Trophoblast cell (in vitro differentiated cells and primary cell): ENCODE measurements around the gene FMNL2.
A peak's percentile ranks its signal among the peaks of the same experiment; 100 is the strongest.

Experiments
- DNase-seq, 2 donors: peaks; one replicate each; pipeline ENCODE4 v3.0.0-alpha.2; 2016
- H2AFZ ChIP-seq: 2 replicates; pipeline ENCODE4 v1.6.1; 2013; ENCODE audit warnings: low read length, moderate library complexity, mild to moderate bottlenecking; ENCODE audit not compliant: insufficient read depth, poor library complexity
- H2AK5ac ChIP-seq: 2 replicates; pipeline ENCODE4 v1.6.1; 2013; ENCODE audit warnings: mild to moderate bottlenecking, low read length
- H2BK120ac ChIP-seq: 2 replicates; pipeline ENCODE4 v1.6.1; 2013; ENCODE audit warnings: low read length, mild to moderate bottlenecking, moderate library complexity; ENCODE audit not compliant: insufficient read depth, poor library complexity
- H2BK12ac ChIP-seq: 2 replicates; pipeline ENCODE4 v1.6.1; 2013; ENCODE audit warnings: mild to moderate bottlenecking, low read length, moderate library complexity
- H2BK5ac ChIP-seq: 2 replicates; pipeline ENCODE4 v1.6.1; 2013; ENCODE audit warnings: low read length, low read depth, moderate library complexity, mild to moderate bottlenecking; ENCODE audit not compliant: poor library complexity
- H3K14ac ChIP-seq: 2 replicates; pipeline ENCODE4 v1.6.1; 2013; ENCODE audit warnings: mild to moderate bottlenecking, low read length
- H3K18ac ChIP-seq: 2 replicates; pipeline ENCODE4 v1.6.1; 2013; ENCODE audit warnings: mild to moderate bottlenecking, low read length
- H3K23ac ChIP-seq: 2 replicates; pipeline ENCODE4 v1.6.1; 2013; ENCODE audit warnings: low read length
- H3K27ac ChIP-seq: 2 replicates; pipeline ENCODE4 v1.5.1; 2013; ENCODE audit warnings: low read depth, mild to moderate bottlenecking, inconsistent platforms, low read length, moderate library complexity
- H3K27me3 ChIP-seq: 2 replicates; pipeline ENCODE4 v1.6.1; 2013; ENCODE audit warnings: inconsistent platforms, mild to moderate bottlenecking, low read length, moderate library complexity; ENCODE audit not compliant: insufficient read depth
- H3K36me3 ChIP-seq, 2 experiments: 1 replicate in 1 of 2; 2 replicates in 1 of 2; pipeline ENCODE4 v1.6.1; 2013; ENCODE audit warnings: low read length in 2 of 2, mild to moderate bottlenecking in 2 of 2, moderate library complexity in 1 of 2; ENCODE audit not compliant: insufficient read depth in 2 of 2, control insufficient read depth in 1 of 2
- H3K4ac ChIP-seq: 2 replicates; pipeline ENCODE4 v1.6.1; 2013; ENCODE audit warnings: low read depth, mild to moderate bottlenecking, low read length, moderate library complexity
- H3K4me1 ChIP-seq, 2 experiments: 1 replicate in 1 of 2; 2 replicates in 1 of 2; pipeline ENCODE4 v1.6.1; 2013; ENCODE audit warnings: low read length in 2 of 2, mild to moderate bottlenecking in 2 of 2, moderate library complexity in 1 of 2; ENCODE audit not compliant: insufficient read depth in 2 of 2, control insufficient read depth in 1 of 2
- H3K4me2 ChIP-seq: 2 replicates; pipeline ENCODE4 v1.6.1; 2013; ENCODE audit warnings: inconsistent platforms, mild to moderate bottlenecking, low read length, moderate library complexity
- H3K4me3 ChIP-seq: 2 replicates; pipeline ENCODE4 v1.5.1; 2013; ENCODE audit warnings: mild to moderate bottlenecking, low read depth, low read length, inconsistent platforms
- H3K79me1 ChIP-seq: one replicate; pipeline ENCODE4 v1.6.1; 2013; ENCODE audit warnings: low read length
- H3K79me2 ChIP-seq: 2 replicates; pipeline ENCODE4 v1.6.1; 2013; ENCODE audit warnings: low read length, mild to moderate bottlenecking; ENCODE audit not compliant: control insufficient read depth, insufficient read depth, poor library complexity
- H3K9ac ChIP-seq: 2 replicates; pipeline ENCODE4 v1.6.1; 2013; ENCODE audit warnings: mild to moderate bottlenecking, low read length
- H3K9me3 ChIP-seq: 2 replicates; pipeline ENCODE4 v1.6.1; 2013; ENCODE audit warnings: low read depth, mild to moderate bottlenecking, control low read depth, inconsistent platforms, low read length; ENCODE audit not compliant: insufficient read depth
- H4K12ac ChIP-seq: 2 replicates; pipeline ENCODE4 v1.6.1; 2013; ENCODE audit warnings: low read depth, mild to moderate bottlenecking, low read length, moderate library complexity
- H4K8ac ChIP-seq: 2 replicates; pipeline ENCODE4 v1.6.1; 2013; ENCODE audit warnings: low read depth, mild to moderate bottlenecking, low read length, moderate library complexity
- H4K91ac ChIP-seq: one replicate; pipeline ENCODE4 v1.6.1; 2013; ENCODE audit warnings: low read depth, mild to moderate bottlenecking, low read length, moderate library complexity
- WGBS: extraction: QIAGEN DNeasy Blood & Tissue Kit; methylation state at CpG from one replicate; pipeline ENCODE4 v1.1.7; 2013; ENCODE audit warnings: missing lambda C conversion rate; ENCODE audit not compliant: insufficient read length, insufficient coverage; ENCODE audit errors: extremely low coverage; 5-methylcytosine and 5-hydroxymethylcytosine counted together

Gene FMNL2

GRCh38 chr2:152638590-152638989, 303.6 kb downstream of the FMNL2 start:
- Histone ChIP-seq H3K14ac (no peak overlapping the region), H2BK120ac (no peak overlapping the region), H4K8ac (no peak overlapping the region)

GRCh38 chr2:152644189-152644873, 309.4 kb downstream of the FMNL2 start:
- Histone ChIP-seq H3K4ac (no peak overlapping the region), H2BK12ac (no peak overlapping the region), H3K36me3 (peaks cover 9 to 33% of the 10 kb centered on the region in 2 experiments), H3K27me3 (no peaks in the 10 kb centered on the region), H3K79me1 (peaks cover 5% of the 10 kb centered on the region), H4K91ac (no peak overlapping the region), H2AFZ (no peak overlapping the region), H3K14ac (no peak overlapping the region), H3K4me3 (no peak overlapping the region), H3K18ac (no peak overlapping the region), H3K4me1 (peaks cover 22 to 29% of the 10 kb centered on the region in 2 experiments), H3K4me2 (no peak overlapping the region), H3K79me2 (no peaks in the 10 kb centered on the region), H3K9me3 (no peaks in the 10 kb centered on the region), H3K27ac (peak overlapping the region; percentile 23), H2BK5ac (no peak overlapping the region), H3K23ac (no peak overlapping the region), H4K12ac (no peak overlapping the region), H4K8ac (no peak overlapping the region), H2BK120ac (no peak overlapping the region), H3K9ac (no peak overlapping the region), H2AK5ac (no peak overlapping the region)
- WGBS: no CpG with 5 or more reads among the region's 6 CpGs
- no peak for DNase-seq

More at GRCh38 chr2:152638590-152638989, 303.6 kb downstream of the FMNL2 start:
- Histone ChIP-seq H2BK5ac (no peak overlapping the region), H3K9me3 (no peaks in the 10 kb centered on the region), H4K91ac (no peak overlapping the region), H3K27ac (no peak overlapping the region), H3K18ac (no peak overlapping the region), H3K36me3 (peaks cover 14 to 54% of the 10 kb centered on the region in 2 experiments), H3K23ac (no peak overlapping the region), H3K27me3 (no peaks in the 10 kb centered on the region), H3K9ac (no peak overlapping the region), H3K79me1 (no peaks in the 10 kb centered on the region), H3K4ac (no peak overlapping the region), H2AK5ac (no peak overlapping the region), H3K4me2 (no peak overlapping the region), H3K4me1 (peaks cover 0 to 2% of the 10 kb centered on the region in 2 experiments), H3K79me2 (no peaks in the 10 kb centered on the region), H2BK12ac (no peak overlapping the region), H2AFZ (no peak overlapping the region), H3K4me3 (no peak overlapping the region), H4K12ac (no peak overlapping the region)
- DNase-seq: no peak
- no CpG with 5 or more reads among the region's 8 CpGs for WGBS

- peaks cover 11 to 18% of the 10 kb centered on the region in 2 experiments for H3K36me3 ChIP-seq
- H2BK5ac ChIP-seq: no peak overlapping the region
- WGBS: no CpG with 5 or more reads among the region's 4 CpGs
- peaks cover 5% of the 10 kb centered on the region for H3K79me1 ChIP-seq
- no peaks in the 10 kb centered on the region for H3K9me3 ChIP-seq
- H3K9ac ChIP-seq: no peak overlapping the region
- no peak overlapping the region for H4K8ac ChIP-seq
- H3K4me2 ChIP-seq: peak overlapping the region; percentile 3
- peak overlapping the region; percentile 38 for H3K27ac ChIP-seq
- H4K12ac ChIP-seq: no peak overlapping the region
- H4K91ac ChIP-seq: no peak overlapping the region
- H2AK5ac ChIP-seq: no peak overlapping the region
- H3K18ac ChIP-seq: no peak overlapping the region
- H2BK120ac ChIP-seq: no peak overlapping the region
- no peak overlapping the region for H3K4me3 ChIP-seq
- no peak overlapping the region for H3K4ac ChIP-seq
- H3K4me1 ChIP-seq: peaks cover 22 to 29% of the 10 kb centered on the region in 2 experiments
- no peak overlapping the region for H3K23ac ChIP-seq
- no peaks in the 10 kb centered on the region for H3K79me2 ChIP-seq
- no peak overlapping the region for H2BK12ac ChIP-seq
- H3K27me3 ChIP-seq: no peaks in the 10 kb centered on the region
- H3K14ac ChIP-seq: no peak overlapping the region
- DNase-seq: peak; percentile 5 to 58
- no peak overlapping the region for H2AFZ ChIP-seq
These were observed 311.3 kb downstream of the FMNL2 start for GRCh38 chr2:152646264-152646663.

GRCh38 chr2:152646775-152647174, 311.8 kb downstream of the FMNL2 start:
- H4K91ac ChIP-seq: no peak overlapping the region
- H3K23ac ChIP-seq: no peak overlapping the region
- H3K79me1 ChIP-seq: peaks cover 5% of the 10 kb centered on the region
- H3K27ac ChIP-seq: no peak overlapping the region
- H3K14ac ChIP-seq: no peak overlapping the region
- H2BK12ac ChIP-seq: no peak overlapping the region
- no peak overlapping the region for H3K4me2 ChIP-seq
- no peak overlapping the region for H3K9ac ChIP-seq
- H2BK120ac ChIP-seq: no peak overlapping the region
- no peak overlapping the region for H2AFZ ChIP-seq
- H3K79me2 ChIP-seq: no peaks in the 10 kb centered on the region
- no peak overlapping the region for H3K4me3 ChIP-seq
- H2BK5ac ChIP-seq: peak overlapping the region; percentile 14
- no CpG with 5 or more reads among the region's 3 CpGs for WGBS
- peak; percentile 59 to 72 for DNase-seq
- H3K4me1 ChIP-seq: peaks cover 22 to 29% of the 10 kb centered on the region in 2 experiments
- H3K9me3 ChIP-seq: no peaks in the 10 kb centered on the region
- no peak overlapping the region for H4K12ac ChIP-seq
- H2AK5ac ChIP-seq: no peak overlapping the region
- no peak overlapping the region for H4K8ac ChIP-seq
- H3K36me3 ChIP-seq: peaks cover 11 to 18% of the 10 kb centered on the region in 2 experiments
- H3K27me3 ChIP-seq: no peaks in the 10 kb centered on the region
- H3K4ac ChIP-seq: no peak overlapping the region
- no peak overlapping the region for H3K18ac ChIP-seq
